HepG2 (cell line): ENCODE measurements around the gene IZUMO2. TPM values are rescaled to one million over a fixed set of nuclear protein-coding genes. Genes with fewer than 3 reads are reported as not detected.

Experiments
- ATAC-seq: fragments of 200-7000 bp; cut with Tn5 transposase; 3 replicates; pipeline ENCODE4 v1.9.1; 2020; ENCODE audit warnings: mild to moderate bottlenecking, moderate library complexity
- BruUV-seq: library from RNA; stranded (reverse); fragments of 400-500 nt; replicated peaks from 2 replicates; lab custom pipeline; 2021; lab: Mats Ljungman, UMichigan
- CTCF ChIA-PET: fragments of 300-600 bp; formaldehyde crosslinking; extraction: SDS; loops from one replicate; lab custom pipeline; 2021; ENCODE audit warnings: low total read pairs, inconsistent platforms, low intra/inter-chr PET ratio; lab: Yijun Ruan, JAX
- POLR2A ChIA-PET: fragments of 350-600 bp; sonication (Branson Sonifier 250); formaldehyde crosslinking; loops from one replicate; lab custom pipeline; 2020; ENCODE audit warnings: antibody characterized with exemption, inconsistent platforms; lab: Yijun Ruan, JAX
- DNase-seq: peaks from one replicate; pipeline ENCODE4 v3.0.0-alpha.2; 2015; ENCODE audit warnings: low spot score
- FAIRE-seq: peaks from 3 replicates; lab custom pipeline; 2011; peaks lifted over from hg19 to GRCh38; lab: Jason Lieb, UNC
- H2AFZ ChIP-seq: one replicate; pipeline ENCODE4 v1.6.1; 2011; ENCODE audit warnings: low read length, inconsistent platforms
- H3K27ac ChIP-seq: fragments of 300-600 bp; 3 replicates; pipeline ENCODE4 v1.8.0; 2011; ENCODE audit warnings: mixed run types, mild to moderate bottlenecking, mixed read lengths, low read length, inconsistent platforms; ENCODE audit not compliant: insufficient read depth; ENCODE audit errors: extremely low read length
- H3K27me3 ChIP-seq, 2 experiments: fragments of 200-600 bp in 1 of 2; 2 replicates in 1 of 2; 3 replicates in 1 of 2; pipeline versions ENCODE4 v1.6.0 to v1.8.0; 2011; ENCODE audit warnings: low read length in 2 of 2, mild to moderate bottlenecking in 2 of 2, moderate library complexity in 2 of 2, inconsistent platforms in 1 of 2; ENCODE audit not compliant: insufficient read depth in 2 of 2, control insufficient read depth in 1 of 2
- H3K36me3 ChIP-seq, 2 experiments: fragments of 200-600 bp in 1 of 2; replicated peaks in 1 of 2; 2 replicates in 1 of 2; 3 replicates in 1 of 2; pipeline versions ENCODE4 v1.5.1 to v1.8.0; 2011; ENCODE audit warnings: low read length in 2 of 2, inconsistent platforms in 1 of 2; ENCODE audit not compliant: insufficient read depth in 2 of 2, control insufficient read depth in 1 of 2
- H3K4me1 ChIP-seq: 2 replicates; pipeline ENCODE4 v1.5.1; 2012; ENCODE audit warnings: low read length, inconsistent platforms; ENCODE audit not compliant: insufficient read depth
- H3K4me2 ChIP-seq: 2 replicates; pipeline ENCODE4 v1.6.0; 2011; ENCODE audit warnings: low read depth, low read length, inconsistent platforms
- H3K4me3 ChIP-seq, 3 experiments: fragments of 200-600 bp in 1 of 3; sonication (generic), shearing (Covaris generic) in 1 of 3; replicated peaks in 1 of 3; 2 replicates each; pipeline ENCODE4 v1.5.1; 2011 to 2016; ENCODE audit warnings: low read length in 3 of 3, inconsistent platforms in 2 of 3, low read depth in 2 of 3, mild to moderate bottlenecking in 2 of 3, control low read depth in 1 of 3, mixed read lengths in 1 of 3; ENCODE audit not compliant: insufficient read depth in 1 of 3
- H3K79me2 ChIP-seq: one replicate; pipeline ENCODE4 v1.6.1; 2011; ENCODE audit warnings: low read length, inconsistent platforms; ENCODE audit not compliant: insufficient read depth
- H3K9ac ChIP-seq: 2 replicates; pipeline ENCODE4 v1.6.0; 2011; ENCODE audit warnings: mild to moderate bottlenecking, low read depth, low read length, inconsistent platforms; ENCODE audit not compliant: insufficient read depth
- H3K9me3 ChIP-seq: 2 replicates; pipeline ENCODE4 v1.5.1; 2012; ENCODE audit warnings: mild to moderate bottlenecking, low read length
- H4K20me1 ChIP-seq: 2 replicates; pipeline ENCODE4 v1.6.0; 2011; ENCODE audit warnings: inconsistent platforms, mild to moderate bottlenecking, low read length, moderate library complexity; ENCODE audit not compliant: insufficient read depth
- HNRNPK ChIP-seq: fragments of 200-400 bp; formaldehyde crosslinking; IDR thresholded peaks from 2 replicates; pipeline ENCODE4 v1.6.1; 2018; ENCODE audit warnings: low read length, low read depth, moderate library complexity, mild to moderate bottlenecking; ENCODE audit not compliant: poor library complexity, severe bottlenecking
- MYNN ChIP-seq: sonication (generic); formaldehyde crosslinking; IDR thresholded peaks from 2 replicates; pipeline ENCODE4 v1.4.0; 2020; ENCODE audit warnings: mild to moderate bottlenecking, low read depth, missing genetic modification reagents
- ZBTB3 ChIP-seq: sonication (generic); formaldehyde crosslinking; IDR thresholded peaks from 2 replicates; pipeline ENCODE4 v1.4.0; 2020; ENCODE audit warnings: low read depth, mild to moderate bottlenecking, moderate library complexity, missing genetic modification reagents, borderline replicate concordance
- ZNF121 ChIP-seq: sonication (generic); formaldehyde crosslinking; IDR thresholded peaks from 2 replicates; pipeline ENCODE4 v1.5.0; 2020; ENCODE audit warnings: mild to moderate bottlenecking, missing genetic modification reagents
- WGBS: methylation state at CpG from one replicate; pipeline ENCODE4 v1.1.6; 2017; ENCODE audit warnings: low lambda C conversion rate; 5-methylcytosine and 5-hydroxymethylcytosine counted together
- in situ Hi-C: cut with HindIII; loops from 2 replicates; pipeline ENCODE4 v1.10.0; 2017; ENCODE audit warnings: low pct_unique_long_range_greater_than_20kb; ENCODE audit not compliant: extremely low pct_ligation_motif_present
- intact Hi-C: fragments of 100-400 bp; cut with micrococcal nuclease; formaldehyde crosslinking; loops from one replicate; pipeline ENCODE4 v1.10.0; 2022; ENCODE audit not compliant: unreplicated experiment
- polyA plus RNA-seq, 8 experiments: library from polyadenylated mRNA; depleted of rRNA in 3 of 8; stranded (reverse) in 7 of 8; unstranded in 1 of 8; fragments of >200 nt; fragmentation: Illumina TruSeq in 4 of 8; extraction: Trizol in 4 of 8; gene quantifications; 2 replicates each; pipeline versions ENCODE4 v1.2.1 to v1.2.3, GENCODE V29; 2011 to 2016; ENCODE audit warnings: low read depth in 4 of 8, missing spikeins in 1 of 8, mixed read lengths in 1 of 8; ENCODE audit not compliant: insufficient read depth in 1 of 8
- total RNA-seq, 5 experiments: library from RNA; depleted of rRNA; stranded (reverse); fragments of >200 nt; fragmentation: Illumina TruSeq; extraction: Trizol; gene quantifications; 2 replicates each; pipeline ENCODE4 v1.2.3, GENCODE V29; 2016; ENCODE audit warnings: low read depth in 1 of 5
- TF ChIP-seq, protein P1 (sequence below): sonication (generic); formaldehyde crosslinking; IDR thresholded peaks from 2 replicates; pipeline ENCODE4 v1.8.0; 2023; ENCODE audit warnings: mild to moderate bottlenecking, missing genetic modification reagents

The IZUMO2 gene
- total and polyA plus RNA-seq, 2 of the 13 experiments (the other 11 are each of a cell fraction or from before 2014, with no cell fraction given), result not detected

- no peak for DNase-seq
- TF ChIP-seq MYNN (CRISPR knock-in tag), result no peak
- TF ChIP-seq HNRNPK, result peak; percentile 25
- no peak overlapping the region for H3K27ac ChIP-seq
- 19% methylated on average over 8 of the region's 8 CpGs for WGBS
- ATAC-seq, result peak; percentile 46; the same call in 1 of the 3 replicates
- H3K27me3 ChIP-seq, result no peaks in the 10 kb centered on the region
- no peak overlapping the region for H3K9ac ChIP-seq
- no peak for FAIRE-seq
- BruUV-seq, result no TSS peak
- H3K36me3 ChIP-seq, result no peaks in the 10 kb centered on the region
- CTCF ChIA-PET, result no interaction called here
- H3K4me1 ChIP-seq, result no peaks in the 10 kb centered on the region
- intact Hi-C loops, result no loop called here
- in situ Hi-C loops, result no loop called here
- no peak overlapping the region for H2AFZ ChIP-seq
- peak overlapping the region; percentile 16; the same call in 1 of the 2 replicates for H3K4me2 ChIP-seq
- no peaks in the 10 kb centered on the region for H4K20me1 ChIP-seq
- no peaks in the 10 kb centered on the region for H3K9me3 ChIP-seq
- POLR2A ChIA-PET, result no interaction called here
- H3K79me2 ChIP-seq, result no peaks in the 10 kb centered on the region
- H3K4me3 ChIP-seq, result no peak overlapping the region
Measured at GRCh38 chr19:50173127-50173526, 10.0 kb upstream of the IZUMO2 start.

- in situ Hi-C loops, result no loop called here
- BruUV-seq, result no TSS peak
- H3K36me3 ChIP-seq, result no peaks in the 10 kb centered on the region
- intact Hi-C loops, result no loop called here
- ChIA-PET POLR2A (no interaction called here), CTCF (no interaction called here)
- no peaks in the 10 kb centered on the region for H4K20me1 ChIP-seq
- FAIRE-seq (no peak), ATAC-seq (no peak), DNase-seq (no peak)
- H3K9me3 ChIP-seq, result no peaks in the 10 kb centered on the region
- H3K9ac ChIP-seq, result no peak overlapping the region
- TF ChIP-seq ZNF121 (CRISPR knock-in tag) (no peak), ZBTB3 (no peak)
- TF ChIP-seq, protein P1, sequence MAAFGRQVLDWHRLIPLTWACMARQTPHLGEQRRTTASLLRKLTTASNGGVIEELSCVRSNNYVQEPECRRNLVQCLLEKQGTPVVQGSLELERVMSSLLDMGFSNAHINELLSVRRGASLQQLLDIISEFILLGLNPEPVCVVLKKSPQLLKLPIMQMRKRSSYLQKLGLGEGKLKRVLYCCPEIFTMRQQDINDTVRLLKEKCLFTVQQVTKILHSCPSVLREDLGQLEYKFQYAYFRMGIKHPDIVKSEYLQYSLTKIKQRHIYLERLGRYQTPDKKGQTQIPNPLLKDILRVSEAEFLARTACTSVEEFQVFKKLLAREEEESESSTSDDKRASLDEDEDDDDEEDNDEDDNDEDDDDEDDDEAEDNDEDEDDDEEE (CRISPR knock-in tag), result no peak
- no peak overlapping the region for H3K4me3 ChIP-seq
- no peak overlapping the region for H2AFZ ChIP-seq
- no peaks in the 10 kb centered on the region for H3K79me2 ChIP-seq
- H3K4me1 ChIP-seq, result no peaks in the 10 kb centered on the region
- no peaks in the 10 kb centered on the region for H3K27me3 ChIP-seq
- no peak overlapping the region for H3K27ac ChIP-seq
- no peak overlapping the region for H3K4me2 ChIP-seq
Measured at GRCh38 chr19:50172726-50173125, 9.6 kb upstream of the IZUMO2 start.
